Measurements from ENCODE around the gene ATP4B.

ATP4B gene

DNA sequence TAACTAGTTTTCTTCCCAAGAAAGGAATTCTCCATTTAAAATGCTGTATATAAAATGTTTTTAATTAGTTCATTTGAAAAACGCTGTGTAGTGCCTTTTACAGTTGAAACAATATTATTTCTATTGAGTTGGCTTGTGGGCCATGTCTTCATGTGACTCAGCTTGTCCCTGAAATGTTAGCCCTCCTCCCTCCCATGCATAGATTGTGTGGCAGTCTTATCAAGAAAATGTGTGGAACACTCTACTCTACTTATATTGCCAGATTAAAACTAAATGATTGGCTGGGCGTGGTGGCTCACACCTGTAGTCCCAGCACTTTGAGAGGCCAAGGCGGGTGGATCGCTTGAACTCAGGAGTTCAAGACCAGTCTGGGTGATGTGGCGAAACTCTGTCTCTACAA lies 40.0 kb downstream of the ATP4B start:
- TF ChIP-seq, protein P1, sequence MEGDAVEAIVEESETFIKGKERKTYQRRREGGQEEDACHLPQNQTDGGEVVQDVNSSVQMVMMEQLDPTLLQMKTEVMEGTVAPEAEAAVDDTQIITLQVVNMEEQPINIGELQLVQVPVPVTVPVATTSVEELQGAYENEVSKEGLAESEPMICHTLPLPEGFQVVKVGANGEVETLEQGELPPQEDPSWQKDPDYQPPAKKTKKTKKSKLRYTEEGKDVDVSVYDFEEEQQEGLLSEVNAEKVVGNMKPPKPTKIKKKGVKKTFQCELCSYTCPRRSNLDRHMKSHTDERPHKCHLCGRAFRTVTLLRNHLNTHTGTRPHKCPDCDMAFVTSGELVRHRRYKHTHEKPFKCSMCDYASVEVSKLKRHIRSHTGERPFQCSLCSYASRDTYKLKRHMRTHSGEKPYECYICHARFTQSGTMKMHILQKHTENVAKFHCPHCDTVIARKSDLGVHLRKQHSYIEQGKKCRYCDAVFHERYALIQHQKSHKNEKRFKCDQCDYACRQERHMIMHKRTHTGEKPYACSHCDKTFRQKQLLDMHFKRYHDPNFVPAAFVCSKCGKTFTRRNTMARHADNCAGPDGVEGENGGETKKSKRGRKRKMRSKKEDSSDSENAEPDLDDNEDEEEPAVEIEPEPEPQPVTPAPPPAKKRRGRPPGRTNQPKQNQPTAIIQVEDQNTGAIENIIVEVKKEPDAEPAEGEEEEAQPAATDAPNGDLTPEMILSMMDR (IDR thresholded peaks at IDR 0.05; ENCODE audit: insufficient read depth, low read depth, low read length, missing control alignments) = no peak
- H3K4me3 ChIP-seq (ENCODE audit: low read depth, low read length) = no peak overlapping the region
- DNase-seq (ENCODE audit: low read depth) = no peak

DNA sequence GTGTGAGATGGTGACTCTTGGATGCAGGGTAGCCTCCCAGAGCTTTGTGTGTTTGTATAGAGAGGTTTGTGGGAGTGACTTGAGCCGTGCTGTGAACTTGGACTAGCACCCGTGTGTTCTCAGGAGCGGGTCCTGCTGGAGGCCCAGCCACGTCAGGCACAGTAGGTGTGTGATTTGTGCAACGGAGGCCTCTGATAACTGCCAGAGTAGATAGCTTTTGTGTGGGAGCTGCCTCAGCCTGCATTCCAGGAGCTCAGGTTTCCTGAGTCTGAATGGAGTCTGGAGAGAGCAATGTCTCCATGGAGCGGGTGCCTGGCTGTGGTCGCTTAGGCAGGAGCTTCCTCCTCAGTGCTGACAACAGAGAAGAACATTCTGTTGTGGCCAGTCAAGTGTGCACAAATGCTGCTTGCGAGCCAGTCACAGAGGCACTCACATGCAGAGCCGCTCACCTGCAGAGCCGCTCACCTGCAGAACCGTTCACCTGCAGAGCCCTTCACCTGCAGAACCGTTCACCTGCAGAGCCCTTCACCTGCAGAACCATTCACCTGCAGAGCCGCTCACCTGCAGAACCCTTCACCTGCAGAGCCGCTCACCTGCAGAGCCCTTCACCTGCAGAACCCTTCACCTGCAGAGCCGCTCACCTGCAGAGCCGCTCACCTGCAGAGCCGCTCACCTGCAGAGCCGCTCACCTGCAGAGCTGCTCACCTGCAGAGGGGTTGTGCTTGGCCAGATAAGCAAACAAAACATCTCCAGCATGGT lies 40.8 kb downstream of the ATP4B start:
- TF ChIP-seq, protein P1 (IDR thresholded peaks at IDR 0.05; ENCODE audit: insufficient read depth, low read depth, low read length, missing control alignments) = no peak
- no peak overlapping the region for H3K4me3 ChIP-seq (ENCODE audit: low read depth, low read length)
- DNase-seq (ENCODE audit: low read depth) = no peak

DNA sequence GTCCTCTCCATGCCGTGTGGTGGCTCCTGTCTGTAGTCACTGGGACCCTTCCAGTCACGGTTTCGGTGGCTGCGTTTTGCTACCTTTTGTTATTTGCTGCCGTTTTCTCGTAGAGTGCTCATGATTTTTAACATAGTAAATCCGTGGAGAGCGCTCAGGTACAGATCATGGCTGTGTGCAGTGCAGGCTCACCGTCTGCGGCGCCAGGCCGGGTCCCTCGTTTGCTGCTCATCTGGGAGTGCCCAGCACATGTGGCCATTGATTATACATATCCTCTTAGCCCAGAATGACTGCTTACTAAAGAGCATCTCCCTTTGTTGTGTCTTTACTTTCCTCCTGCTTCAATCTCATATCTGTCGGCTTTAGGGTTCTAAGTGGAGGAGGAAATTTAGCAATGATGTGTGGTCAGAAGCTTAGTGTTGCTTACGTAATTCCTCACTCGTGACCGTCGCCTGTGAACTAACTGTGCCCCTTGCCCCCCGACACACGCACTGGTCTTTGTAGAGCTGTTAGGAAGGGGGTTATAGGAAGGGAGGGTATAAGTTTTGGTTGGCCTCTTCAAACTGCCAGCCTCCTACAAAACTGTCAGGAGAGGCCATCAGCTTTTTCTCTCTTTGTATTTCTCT lies 41.6 kb downstream of the ATP4B start:
- DNase-seq (ENCODE audit: low read depth) = no peak
- TF ChIP-seq, protein P1 (IDR thresholded peaks at IDR 0.05; ENCODE audit: insufficient read depth, low read depth, low read length, missing control alignments) = no peak
- H3K4me3 ChIP-seq (ENCODE audit: low read depth, low read length) = no peak overlapping the region

DNA sequence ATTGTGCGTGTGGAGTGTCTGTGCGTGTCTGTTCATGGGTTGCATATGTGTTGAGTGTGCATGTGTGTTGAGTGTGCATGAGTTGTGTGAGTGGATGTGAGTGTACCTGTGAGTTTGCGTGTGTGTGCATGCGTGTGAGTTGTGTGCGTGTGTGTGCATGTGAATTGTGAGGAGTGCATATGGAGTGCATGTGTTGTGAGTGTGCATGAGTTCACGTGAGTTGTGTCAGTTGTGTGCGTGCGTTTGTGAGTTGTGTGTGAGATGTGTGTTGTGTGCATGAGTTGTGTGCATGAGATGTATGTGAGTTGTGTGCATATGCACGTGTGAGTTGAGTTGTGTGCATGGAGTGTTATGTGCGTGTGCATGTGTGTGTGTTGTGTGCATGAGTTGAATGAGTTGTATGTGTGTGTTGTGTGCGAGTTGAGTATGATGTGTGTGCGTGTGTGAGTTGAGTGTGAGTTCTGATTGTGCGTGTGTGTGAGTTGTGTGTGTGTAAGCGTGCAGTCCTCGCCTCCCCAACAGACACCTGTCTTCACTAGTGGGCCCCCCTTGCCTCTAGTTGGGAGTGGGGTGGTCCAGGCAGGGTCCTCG lies 44.1 kb downstream of the ATP4B start:
- H3K4me3 ChIP-seq (ENCODE audit: low read depth, low read length) = no peak overlapping the region
- TF ChIP-seq, protein P1 (IDR thresholded peaks at IDR 0.05; ENCODE audit: insufficient read depth, low read depth, low read length, missing control alignments) = no peak
- DNase-seq (ENCODE audit: low read depth) = no peak

DNA sequence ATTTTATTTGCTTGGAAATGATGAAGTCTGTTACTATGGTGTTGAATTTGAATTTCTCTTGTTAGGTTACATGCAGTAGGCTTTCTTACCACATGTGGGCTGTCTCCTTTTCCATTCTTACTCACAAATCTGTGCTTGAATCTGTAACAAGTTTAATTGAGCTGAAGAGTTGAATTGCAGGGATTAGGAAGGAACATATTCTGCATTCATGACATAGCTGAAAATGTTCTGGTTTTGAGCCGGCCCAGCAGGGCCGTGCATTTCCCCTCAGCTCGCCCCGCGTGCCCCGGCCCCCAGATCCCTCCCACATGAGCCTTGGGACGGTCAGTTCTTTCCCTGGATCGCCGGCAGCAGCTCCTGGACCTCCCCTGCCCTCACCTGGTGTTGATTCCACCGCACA lies 45.4 kb downstream of the ATP4B start:
- no peak overlapping the region for H3K4me3 ChIP-seq (ENCODE audit: low read depth, low read length)
- DNase-seq (ENCODE audit: low read depth) = no peak
- TF ChIP-seq, protein P1 (IDR thresholded peaks at IDR 0.05; ENCODE audit: insufficient read depth, low read depth, low read length, missing control alignments) = no peak

DNA sequence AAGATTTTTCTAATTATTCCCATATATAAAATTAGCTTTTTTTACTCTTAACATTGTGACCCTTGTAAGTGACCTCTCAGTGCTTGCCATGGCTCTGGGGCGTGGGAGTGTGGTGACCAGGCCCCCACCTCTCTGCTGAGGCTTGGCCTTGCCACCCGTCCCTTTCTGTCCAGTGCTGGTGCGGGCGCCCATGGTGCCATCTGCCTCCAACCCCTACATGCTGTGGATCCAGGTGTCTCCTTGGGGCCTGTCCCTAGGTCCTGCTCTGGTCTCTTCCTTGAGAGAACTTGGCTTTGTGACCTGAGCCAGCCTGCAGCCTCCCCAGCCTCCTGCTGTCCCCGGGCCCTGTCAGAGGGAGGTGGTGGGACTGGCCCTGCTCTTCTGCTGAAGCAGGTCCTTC lies 46.0 kb downstream of the ATP4B start:
- no peak overlapping the region for H3K4me3 ChIP-seq (ENCODE audit: low read depth, low read length)
- TF ChIP-seq, protein P1 (IDR thresholded peaks at IDR 0.05; ENCODE audit: insufficient read depth, low read depth, low read length, missing control alignments) = no peak
- DNase-seq (ENCODE audit: low read depth) = no peak

Measured in GM12865 (cell line).